K562 (cell line): ENCODE measurements around the gene BCORL1. TPM values are rescaled to one million over a fixed set of nuclear protein-coding genes. Genes with fewer than 3 reads are reported as not detected.

Source experiments
- ATAC-seq: fragments of 200-7000 bp; cut with Tn5 transposase; 3 replicates; pipeline ENCODE4 v1.9.1; 2020; ENCODE audit warnings: moderate library complexity
- BruUV-seq: library from RNA; stranded (reverse); fragments of 400-500 nt; replicated peaks from 2 replicates; lab custom pipeline; 2021; lab: Mats Ljungman, UMichigan
- CTCF ChIA-PET: fragments of 300-600 bp; formaldehyde crosslinking; extraction: SDS; loops from one replicate; lab custom pipeline; 2021; ENCODE audit warnings: low intra/inter-chr PET ratio; lab: Yijun Ruan, JAX
- POLR2A ChIA-PET: fragments of 300-600, 350-650 bp; sonication (Branson Sonifier 250); formaldehyde crosslinking; extraction: SDS; loops from one replicate; lab custom pipeline; 2021; ENCODE audit warnings: antibody characterized with exemption, inconsistent platforms; lab: Yijun Ruan, JAX
- DNase-seq, 4 experiments: peaks; one replicate each; pipeline versions ENCODE4 v3.0.0 to v3.0.0-alpha.2; 2011 to 2018; ENCODE audit warnings: low spot score in 3 of 4, mixed read lengths in 3 of 4; ENCODE audit errors: extremely low read depth in 1 of 4
- FAIRE-seq: peaks from 2 replicates; lab custom pipeline; 2011; peaks lifted over from hg19 to GRCh38; lab: Jason Lieb, UNC
- H2AFZ ChIP-seq: 2 replicates; pipeline ENCODE4 v1.6.0; 2011; ENCODE audit warnings: low read depth, low read length, control low read depth, inconsistent platforms
- H3K27ac ChIP-seq: fragments of 200-600 bp; 3 replicates; pipeline ENCODE4 v1.8.0; 2011; ENCODE audit warnings: low read depth, mild to moderate bottlenecking, control low read depth, inconsistent platforms, low read length, moderate library complexity, mixed read lengths; ENCODE audit errors: extremely low read depth
- H3K27me3 ChIP-seq, 2 experiments: fragments of 300-600 bp in 1 of 2; 2 replicates in 1 of 2; 3 replicates in 1 of 2; pipeline versions ENCODE4 v1.6.0 to v1.8.0; 2011; ENCODE audit warnings: inconsistent platforms in 2 of 2, low read length in 2 of 2, mild to moderate bottlenecking in 1 of 2, mixed read lengths in 1 of 2, moderate library complexity in 1 of 2; ENCODE audit not compliant: control insufficient read depth in 2 of 2, insufficient read depth in 2 of 2
- H3K36me3 ChIP-seq: fragments of 300-600 bp; 3 replicates; pipeline ENCODE4 v1.8.0; 2011; ENCODE audit warnings: mild to moderate bottlenecking, low read length, inconsistent platforms; ENCODE audit not compliant: control insufficient read depth, insufficient read depth
- H3K4me1 ChIP-seq, 2 experiments: fragments of 200-600 bp in 1 of 2; replicated peaks in 1 of 2; 2 replicates in 1 of 2; 3 replicates in 1 of 2; pipeline versions ENCODE4 v1.5.1 to v1.8.0; 2011; ENCODE audit warnings: inconsistent platforms in 2 of 2, low read length in 2 of 2, mild to moderate bottlenecking in 1 of 2, mixed read lengths in 1 of 2, moderate library complexity in 1 of 2; ENCODE audit not compliant: control insufficient read depth in 2 of 2, insufficient read depth in 2 of 2
- H3K4me2 ChIP-seq: 2 replicates; pipeline ENCODE4 v1.6.1; 2011; ENCODE audit warnings: low read length, control low read depth, inconsistent platforms, mixed read lengths; ENCODE audit not compliant: insufficient read depth
- H3K4me3 ChIP-seq: fragments of 200-600 bp; sonication (generic), shearing (Covaris generic); 2 replicates; pipeline ENCODE4 v1.5.1; 2016; ENCODE audit warnings: control low read depth, inconsistent platforms
- H3K79me2 ChIP-seq: fragments of 200-600 bp; 3 replicates; pipeline ENCODE4 v1.8.0; 2011; ENCODE audit warnings: low read length, inconsistent platforms; ENCODE audit not compliant: control insufficient read depth, insufficient read depth
- H3K9ac ChIP-seq, 2 experiments: 2 replicates each; pipeline versions ENCODE4 v1.6.0 to v1.6.1; 2011; ENCODE audit warnings: low read depth in 2 of 2, low read length in 2 of 2, control low read depth in 1 of 2, inconsistent platforms in 1 of 2, mild to moderate bottlenecking in 1 of 2, mixed read lengths in 1 of 2; ENCODE audit not compliant: insufficient read depth in 1 of 2
- H3K9me1 ChIP-seq: one replicate; pipeline ENCODE4 v1.6.0; 2011; ENCODE audit warnings: inconsistent platforms, mild to moderate bottlenecking, low read length, moderate library complexity; ENCODE audit not compliant: control insufficient read depth, insufficient read depth
- H3K9me3 ChIP-seq: replicated peaks from 2 replicates; pipeline ENCODE4 v1.5.1; 2011; ENCODE audit warnings: low read depth, low read length, inconsistent platforms; ENCODE audit not compliant: control insufficient read depth, insufficient read depth
- H4K20me1 ChIP-seq: replicated peaks from 2 replicates; pipeline ENCODE4 v1.6.1; 2011; ENCODE audit warnings: low read length, inconsistent platforms, mixed read lengths; ENCODE audit not compliant: control insufficient read depth, insufficient read depth
- TBP ChIP-seq: optimal IDR thresholded peaks from 2 replicates; pipeline ENCODE3; 2011; ENCODE audit warnings: low read depth, low read length, improper control_type of control experiment
- WGBS: fragments of 100-300 bp; shearing (Covaris generic); methylation state at CpG from one replicate; pipeline ENCODE4 v1.1.6; 2016; ENCODE audit warnings: low coverage, mixed read lengths; ENCODE audit not compliant: insufficient coverage; ENCODE audit errors: missing lambda C conversion rate; 5-methylcytosine and 5-hydroxymethylcytosine counted together
- in situ Hi-C: fragments of 300-500 bp; cut with MboI; formaldehyde crosslinking; loops from 4 replicates; pipeline ENCODE4 v1.15.0; 2018; ENCODE audit warnings: inconsistent platforms, mixed read lengths
- intact Hi-C: fragments of 100-400 bp; cut with micrococcal nuclease; formaldehyde crosslinking; loops from 2 replicates; pipeline ENCODE4 v1.14.2; 2022
- polyA plus RNA-seq, 8 experiments: library from polyadenylated mRNA; depleted of rRNA in 4 of 8; stranded (reverse) in 5 of 8; unstranded in 3 of 8; fragments of >200 nt; fragmentation: Nextera tagmentation in 2 of 8; fragmentation: Illumina TruSeq in 1 of 8; extraction: Ambion mirVana in 2 of 8; extraction: Trizol in 1 of 8; gene quantifications; 2 replicates each; pipeline versions ENCODE4 v1.2.1 to v1.2.3, GENCODE V29; 2011 to 2014; ENCODE audit warnings: inconsistent platforms in 1 of 8, missing spikeins in 1 of 8
- total RNA-seq, 7 experiments: library from RNA; depleted of rRNA in 6 of 7; stranded (reverse); fragments of >200 nt in 6 of 7; fragmentation: Illumina TruSeq in 2 of 7; extraction: Trizol in 2 of 7; gene quantifications; 2 replicates each; pipeline versions ENCODE4 v1.2.1 to v1.2.3, GENCODE V29; 2011 to 2021; ENCODE audit warnings: low replicate concordance in 1 of 7
- TF ChIP-seq, protein P1 (sequence below): sonication (generic); formaldehyde crosslinking; IDR thresholded peaks from 2 replicates; pipeline ENCODE4 v1.8.0; 2023; ENCODE audit warnings: mild to moderate bottlenecking, missing genetic modification reagents
- TF ChIP-seq, protein P2 (sequence below): fragments of 450-650 bp; IDR thresholded peaks from 2 replicates; pipeline ENCODE4 v1.6.1; 2016; ENCODE audit warnings: mild to moderate bottlenecking, moderate library complexity
- TF ChIP-seq, protein P3 (sequence below): conservative IDR thresholded peaks from 2 replicates; pipeline ENCODE4 v1.6.1; 2011; ENCODE audit warnings: low read depth, mild to moderate bottlenecking, low read length; ENCODE audit not compliant: control insufficient read depth

Gene BCORL1
- total and polyA plus RNA-seq, 9 of the 15 experiments (the other 6 are each of a cell fraction or from before 2014, with no cell fraction given): 0.48 to 29.6 (median 2.1) TPM

- no peak for FAIRE-seq
- TF ChIP-seq, protein P1, sequence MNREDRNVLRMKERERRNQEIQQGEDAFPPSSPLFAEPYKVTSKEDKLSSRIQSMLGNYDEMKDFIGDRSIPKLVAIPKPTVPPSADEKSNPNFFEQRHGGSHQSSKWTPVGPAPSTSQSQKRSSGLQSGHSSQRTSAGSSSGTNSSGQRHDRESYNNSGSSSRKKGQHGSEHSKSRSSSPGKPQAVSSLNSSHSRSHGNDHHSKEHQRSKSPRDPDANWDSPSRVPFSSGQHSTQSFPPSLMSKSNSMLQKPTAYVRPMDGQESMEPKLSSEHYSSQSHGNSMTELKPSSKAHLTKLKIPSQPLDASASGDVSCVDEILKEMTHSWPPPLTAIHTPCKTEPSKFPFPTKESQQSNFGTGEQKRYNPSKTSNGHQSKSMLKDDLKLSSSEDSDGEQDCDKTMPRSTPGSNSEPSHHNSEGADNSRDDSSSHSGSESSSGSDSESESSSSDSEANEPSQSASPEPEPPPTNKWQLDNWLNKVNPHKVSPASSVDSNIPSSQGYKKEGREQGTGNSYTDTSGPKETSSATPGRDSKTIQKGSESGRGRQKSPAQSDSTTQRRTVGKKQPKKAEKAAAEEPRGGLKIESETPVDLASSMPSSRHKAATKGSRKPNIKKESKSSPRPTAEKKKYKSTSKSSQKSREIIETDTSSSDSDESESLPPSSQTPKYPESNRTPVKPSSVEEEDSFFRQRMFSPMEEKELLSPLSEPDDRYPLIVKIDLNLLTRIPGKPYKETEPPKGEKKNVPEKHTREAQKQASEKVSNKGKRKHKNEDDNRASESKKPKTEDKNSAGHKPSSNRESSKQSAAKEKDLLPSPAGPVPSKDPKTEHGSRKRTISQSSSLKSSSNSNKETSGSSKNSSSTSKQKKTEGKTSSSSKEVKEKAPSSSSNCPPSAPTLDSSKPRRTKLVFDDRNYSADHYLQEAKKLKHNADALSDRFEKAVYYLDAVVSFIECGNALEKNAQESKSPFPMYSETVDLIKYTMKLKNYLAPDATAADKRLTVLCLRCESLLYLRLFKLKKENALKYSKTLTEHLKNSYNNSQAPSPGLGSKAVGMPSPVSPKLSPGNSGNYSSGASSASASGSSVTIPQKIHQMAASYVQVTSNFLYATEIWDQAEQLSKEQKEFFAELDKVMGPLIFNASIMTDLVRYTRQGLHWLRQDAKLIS (CRISPR knock-in tag): no peak
- no peak for TF ChIP-seq TBP
- TF ChIP-seq, protein P2, sequence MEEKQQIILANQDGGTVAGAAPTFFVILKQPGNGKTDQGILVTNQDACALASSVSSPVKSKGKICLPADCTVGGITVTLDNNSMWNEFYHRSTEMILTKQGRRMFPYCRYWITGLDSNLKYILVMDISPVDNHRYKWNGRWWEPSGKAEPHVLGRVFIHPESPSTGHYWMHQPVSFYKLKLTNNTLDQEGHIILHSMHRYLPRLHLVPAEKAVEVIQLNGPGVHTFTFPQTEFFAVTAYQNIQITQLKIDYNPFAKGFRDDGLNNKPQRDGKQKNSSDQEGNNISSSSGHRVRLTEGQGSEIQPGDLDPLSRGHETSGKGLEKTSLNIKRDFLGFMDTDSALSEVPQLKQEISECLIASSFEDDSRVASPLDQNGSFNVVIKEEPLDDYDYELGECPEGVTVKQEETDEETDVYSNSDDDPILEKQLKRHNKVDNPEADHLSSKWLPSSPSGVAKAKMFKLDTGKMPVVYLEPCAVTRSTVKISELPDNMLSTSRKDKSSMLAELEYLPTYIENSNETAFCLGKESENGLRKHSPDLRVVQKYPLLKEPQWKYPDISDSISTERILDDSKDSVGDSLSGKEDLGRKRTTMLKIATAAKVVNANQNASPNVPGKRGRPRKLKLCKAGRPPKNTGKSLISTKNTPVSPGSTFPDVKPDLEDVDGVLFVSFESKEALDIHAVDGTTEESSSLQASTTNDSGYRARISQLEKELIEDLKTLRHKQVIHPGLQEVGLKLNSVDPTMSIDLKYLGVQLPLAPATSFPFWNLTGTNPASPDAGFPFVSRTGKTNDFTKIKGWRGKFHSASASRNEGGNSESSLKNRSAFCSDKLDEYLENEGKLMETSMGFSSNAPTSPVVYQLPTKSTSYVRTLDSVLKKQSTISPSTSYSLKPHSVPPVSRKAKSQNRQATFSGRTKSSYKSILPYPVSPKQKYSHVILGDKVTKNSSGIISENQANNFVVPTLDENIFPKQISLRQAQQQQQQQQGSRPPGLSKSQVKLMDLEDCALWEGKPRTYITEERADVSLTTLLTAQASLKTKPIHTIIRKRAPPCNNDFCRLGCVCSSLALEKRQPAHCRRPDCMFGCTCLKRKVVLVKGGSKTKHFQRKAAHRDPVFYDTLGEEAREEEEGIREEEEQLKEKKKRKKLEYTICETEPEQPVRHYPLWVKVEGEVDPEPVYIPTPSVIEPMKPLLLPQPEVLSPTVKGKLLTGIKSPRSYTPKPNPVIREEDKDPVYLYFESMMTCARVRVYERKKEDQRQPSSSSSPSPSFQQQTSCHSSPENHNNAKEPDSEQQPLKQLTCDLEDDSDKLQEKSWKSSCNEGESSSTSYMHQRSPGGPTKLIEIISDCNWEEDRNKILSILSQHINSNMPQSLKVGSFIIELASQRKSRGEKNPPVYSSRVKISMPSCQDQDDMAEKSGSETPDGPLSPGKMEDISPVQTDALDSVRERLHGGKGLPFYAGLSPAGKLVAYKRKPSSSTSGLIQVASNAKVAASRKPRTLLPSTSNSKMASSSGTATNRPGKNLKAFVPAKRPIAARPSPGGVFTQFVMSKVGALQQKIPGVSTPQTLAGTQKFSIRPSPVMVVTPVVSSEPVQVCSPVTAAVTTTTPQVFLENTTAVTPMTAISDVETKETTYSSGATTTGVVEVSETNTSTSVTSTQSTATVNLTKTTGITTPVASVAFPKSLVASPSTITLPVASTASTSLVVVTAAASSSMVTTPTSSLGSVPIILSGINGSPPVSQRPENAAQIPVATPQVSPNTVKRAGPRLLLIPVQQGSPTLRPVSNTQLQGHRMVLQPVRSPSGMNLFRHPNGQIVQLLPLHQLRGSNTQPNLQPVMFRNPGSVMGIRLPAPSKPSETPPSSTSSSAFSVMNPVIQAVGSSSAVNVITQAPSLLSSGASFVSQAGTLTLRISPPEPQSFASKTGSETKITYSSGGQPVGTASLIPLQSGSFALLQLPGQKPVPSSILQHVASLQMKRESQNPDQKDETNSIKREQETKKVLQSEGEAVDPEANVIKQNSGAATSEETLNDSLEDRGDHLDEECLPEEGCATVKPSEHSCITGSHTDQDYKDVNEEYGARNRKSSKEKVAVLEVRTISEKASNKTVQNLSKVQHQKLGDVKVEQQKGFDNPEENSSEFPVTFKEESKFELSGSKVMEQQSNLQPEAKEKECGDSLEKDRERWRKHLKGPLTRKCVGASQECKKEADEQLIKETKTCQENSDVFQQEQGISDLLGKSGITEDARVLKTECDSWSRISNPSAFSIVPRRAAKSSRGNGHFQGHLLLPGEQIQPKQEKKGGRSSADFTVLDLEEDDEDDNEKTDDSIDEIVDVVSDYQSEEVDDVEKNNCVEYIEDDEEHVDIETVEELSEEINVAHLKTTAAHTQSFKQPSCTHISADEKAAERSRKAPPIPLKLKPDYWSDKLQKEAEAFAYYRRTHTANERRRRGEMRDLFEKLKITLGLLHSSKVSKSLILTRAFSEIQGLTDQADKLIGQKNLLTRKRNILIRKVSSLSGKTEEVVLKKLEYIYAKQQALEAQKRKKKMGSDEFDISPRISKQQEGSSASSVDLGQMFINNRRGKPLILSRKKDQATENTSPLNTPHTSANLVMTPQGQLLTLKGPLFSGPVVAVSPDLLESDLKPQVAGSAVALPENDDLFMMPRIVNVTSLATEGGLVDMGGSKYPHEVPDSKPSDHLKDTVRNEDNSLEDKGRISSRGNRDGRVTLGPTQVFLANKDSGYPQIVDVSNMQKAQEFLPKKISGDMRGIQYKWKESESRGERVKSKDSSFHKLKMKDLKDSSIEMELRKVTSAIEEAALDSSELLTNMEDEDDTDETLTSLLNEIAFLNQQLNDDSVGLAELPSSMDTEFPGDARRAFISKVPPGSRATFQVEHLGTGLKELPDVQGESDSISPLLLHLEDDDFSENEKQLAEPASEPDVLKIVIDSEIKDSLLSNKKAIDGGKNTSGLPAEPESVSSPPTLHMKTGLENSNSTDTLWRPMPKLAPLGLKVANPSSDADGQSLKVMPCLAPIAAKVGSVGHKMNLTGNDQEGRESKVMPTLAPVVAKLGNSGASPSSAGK: no peak
- TF ChIP-seq, protein P3, sequence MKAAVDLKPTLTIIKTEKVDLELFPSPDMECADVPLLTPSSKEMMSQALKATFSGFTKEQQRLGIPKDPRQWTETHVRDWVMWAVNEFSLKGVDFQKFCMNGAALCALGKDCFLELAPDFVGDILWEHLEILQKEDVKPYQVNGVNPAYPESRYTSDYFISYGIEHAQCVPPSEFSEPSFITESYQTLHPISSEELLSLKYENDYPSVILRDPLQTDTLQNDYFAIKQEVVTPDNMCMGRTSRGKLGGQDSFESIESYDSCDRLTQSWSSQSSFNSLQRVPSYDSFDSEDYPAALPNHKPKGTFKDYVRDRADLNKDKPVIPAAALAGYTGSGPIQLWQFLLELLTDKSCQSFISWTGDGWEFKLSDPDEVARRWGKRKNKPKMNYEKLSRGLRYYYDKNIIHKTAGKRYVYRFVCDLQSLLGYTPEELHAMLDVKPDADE: no peak
Measured at GRCh38 chrX:129979207-129979920, 3.1 kb upstream of the BCORL1 start.

More at GRCh38 chrX:129979207-129979920, 3.1 kb upstream of the BCORL1 start:
- intact Hi-C loops (no loop called here), in situ Hi-C loops (no loop called here)
- H2AFZ ChIP-seq: peak overlapping the region; percentile 81
- H3K4me2 ChIP-seq: no peak overlapping the region
- no peaks in the 10 kb centered on the region for H3K9me3 ChIP-seq
- POLR2A ChIA-PET: no interaction called here
- ATAC-seq (no peak), DNase-seq (no peak)
- no TSS peak for BruUV-seq
- peak overlapping the region in 1 of 2 experiments; percentile 65; a peak in 1 of 4 replicates for H3K9ac ChIP-seq
- H3K27ac ChIP-seq: no peak overlapping the region
- CTCF ChIA-PET: no interaction called here
- 67% methylated on average over 15 of the region's 35 CpGs for WGBS
- H3K79me2 ChIP-seq: peaks cover 2% of the 10 kb centered on the region
- no peak overlapping the region for H3K4me3 ChIP-seq
- H3K4me1 ChIP-seq: peaks cover 0 to 20% of the 10 kb centered on the region in 2 experiments; a peak in 4 of 5 replicates
- H4K20me1 ChIP-seq: no peaks in the 10 kb centered on the region
- H3K27me3 ChIP-seq: no peaks in the 10 kb centered on the region
- no peaks in the 10 kb centered on the region for H3K36me3 ChIP-seq
- no peaks in the 10 kb centered on the region for H3K9me1 ChIP-seq
